HG03575 (cell line): Measurements from ENCODE around the gene PIMREG.

ENCODE experiments used
- ATAC-seq: cut with Tn5 transposase; IDR thresholded peaks from one replicate; pipeline ENCODE4 v1.9.1; 2021; ENCODE audit not compliant: unreplicated experiment, insufficient number of reproducible peaks, low FRiP score; ENCODE audit errors: extremely low read depth

The PIMREG gene

DNA sequence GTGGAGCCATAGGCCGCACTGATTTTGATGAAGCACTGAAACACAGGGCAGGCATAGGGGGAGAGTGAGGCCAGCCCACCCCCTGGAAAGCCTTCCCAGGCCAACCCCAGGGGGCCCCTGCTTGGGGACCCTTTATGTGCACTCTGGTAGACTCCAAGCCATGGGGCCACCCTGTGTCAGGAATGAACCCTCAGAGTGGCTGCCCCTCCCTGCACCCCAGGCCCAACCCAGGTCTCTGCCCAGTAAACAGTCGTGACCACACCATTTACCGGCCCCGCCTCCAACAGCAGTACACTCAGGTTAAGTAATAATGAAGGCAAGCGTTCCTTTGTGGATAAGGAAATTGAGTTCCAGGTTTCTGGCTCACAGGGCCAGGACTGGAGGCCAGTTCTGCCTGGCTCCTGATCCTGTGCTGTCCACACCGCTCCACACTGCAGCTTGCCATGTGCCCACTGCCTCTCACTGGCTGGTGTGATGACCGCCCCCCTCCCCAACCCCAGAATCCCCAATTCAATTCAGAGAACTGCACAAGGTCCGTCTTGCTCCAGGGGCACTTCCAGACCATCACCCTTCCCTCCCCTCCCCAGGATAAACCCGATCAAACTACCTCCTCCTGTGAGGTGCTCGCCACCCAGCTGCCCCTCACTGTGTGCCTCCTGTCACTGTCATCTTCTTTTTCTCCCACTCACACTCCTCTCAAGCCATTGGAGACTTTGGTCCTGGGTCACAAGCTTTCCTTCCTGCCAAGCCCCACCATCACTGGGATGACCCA, 13.6 kb downstream of the PIMREG start:
- no peak for ATAC-seq

DNA sequence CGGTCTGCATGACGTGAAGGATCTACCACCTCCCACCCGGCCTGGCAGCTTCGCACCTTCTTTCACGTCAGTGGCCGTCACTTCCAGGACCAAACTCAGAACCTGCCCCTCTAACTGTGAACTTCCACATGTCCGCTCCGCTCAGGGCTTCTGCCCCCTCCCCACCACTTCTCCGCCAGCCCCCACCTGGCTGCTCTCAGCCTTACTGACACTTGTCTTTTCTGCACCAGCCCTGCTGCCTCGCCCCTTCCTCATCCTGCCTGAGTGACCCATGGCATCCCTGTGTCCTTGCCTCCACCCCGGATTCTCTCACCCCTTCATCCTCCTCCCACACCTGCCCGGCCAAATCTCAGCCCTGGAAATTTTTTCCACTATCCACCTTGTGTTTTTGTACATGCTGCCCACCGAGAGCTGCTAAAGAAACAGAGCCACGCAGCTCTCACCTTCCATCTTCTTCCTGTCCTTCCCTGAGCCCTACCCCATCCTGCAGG, 14.2 kb downstream of the PIMREG start:
- ATAC-seq = no peak

DNA sequence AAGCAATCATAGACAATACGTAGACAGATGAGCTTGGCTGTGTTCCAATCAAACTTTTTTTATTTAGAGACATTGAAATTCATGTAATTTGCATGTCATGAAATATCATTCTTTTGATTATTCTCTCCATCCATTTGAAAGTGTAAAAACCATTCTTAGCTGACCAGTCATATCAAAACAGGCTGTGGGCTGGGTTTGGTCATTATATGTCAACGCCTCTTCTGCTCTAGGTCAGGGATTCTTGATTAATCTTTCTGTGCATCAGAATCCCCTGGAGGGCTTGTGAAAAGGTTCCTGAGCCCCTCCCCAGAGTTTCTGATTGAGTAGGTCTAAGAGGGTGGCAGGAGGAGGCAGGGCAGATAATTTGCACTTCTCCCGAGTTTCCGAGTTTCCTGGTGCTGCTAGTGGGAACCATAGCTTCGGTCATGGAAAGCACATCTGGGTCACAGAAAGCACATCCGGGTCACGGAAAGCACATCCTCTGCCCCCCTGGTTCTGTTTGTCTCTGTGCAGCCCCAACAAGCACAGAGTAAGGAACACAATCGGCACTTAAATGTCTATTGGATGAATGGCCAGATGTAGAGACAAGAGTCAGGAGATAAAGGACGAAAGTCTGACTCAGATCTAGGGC, 16.4 kb downstream of the PIMREG start:
- ATAC-seq = no peak

DNA sequence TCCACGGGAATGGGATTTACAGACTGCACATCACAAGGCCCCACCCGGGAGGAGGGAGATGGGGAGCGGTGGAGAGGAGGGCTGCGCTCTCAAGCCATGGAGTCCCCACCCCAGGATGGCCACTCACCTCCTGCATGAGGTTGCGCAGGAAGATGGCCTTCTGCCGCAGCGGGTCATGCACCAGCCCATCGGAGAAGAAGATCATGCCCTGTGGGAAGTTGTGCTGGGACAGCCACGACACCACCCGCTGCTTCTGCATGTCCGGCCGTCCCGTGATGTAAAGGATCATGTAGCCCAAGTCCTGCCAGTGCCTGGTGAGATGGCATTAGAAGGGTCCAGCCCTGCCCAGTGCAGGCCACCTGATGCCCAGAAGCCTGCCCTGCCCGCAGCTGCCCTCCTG, 17.0 kb downstream of the PIMREG start:
- ATAC-seq = no peak

DNA sequence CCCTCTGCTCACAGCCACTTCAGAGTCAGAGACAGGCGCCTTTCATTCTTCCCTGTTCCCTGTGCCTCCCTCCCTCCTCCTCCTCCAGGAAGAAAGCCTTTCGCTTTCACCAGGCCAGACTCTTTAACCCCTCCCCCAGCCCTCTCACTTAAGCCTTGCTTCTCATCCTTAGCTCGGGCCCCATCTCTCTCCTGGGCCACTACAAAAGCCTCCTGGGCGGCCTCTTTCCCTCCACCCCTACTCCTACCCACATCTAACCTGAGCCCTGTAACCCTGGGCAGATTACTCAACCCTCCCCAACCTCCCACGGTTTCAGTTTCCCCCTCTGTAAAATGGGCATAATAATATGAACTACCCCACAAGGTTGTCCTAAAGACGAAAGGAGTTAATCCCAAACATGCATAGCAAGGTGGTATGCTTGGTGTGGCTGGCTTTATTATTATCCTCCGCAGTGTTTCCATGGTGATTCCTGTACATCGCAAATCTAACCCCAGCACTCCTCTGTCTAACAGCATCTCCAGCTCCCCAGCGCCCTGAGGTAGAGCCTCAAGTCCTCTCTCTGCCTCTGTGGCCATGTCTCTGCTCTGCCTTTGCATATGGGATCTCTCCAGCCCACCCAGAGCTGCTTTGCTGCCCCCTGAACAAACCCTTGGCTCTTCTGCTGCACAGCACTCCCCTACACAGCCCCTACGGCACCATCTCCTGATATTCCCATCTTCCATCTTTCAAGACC, 17.7 kb downstream of the PIMREG start:
- no peak for ATAC-seq

DNA sequence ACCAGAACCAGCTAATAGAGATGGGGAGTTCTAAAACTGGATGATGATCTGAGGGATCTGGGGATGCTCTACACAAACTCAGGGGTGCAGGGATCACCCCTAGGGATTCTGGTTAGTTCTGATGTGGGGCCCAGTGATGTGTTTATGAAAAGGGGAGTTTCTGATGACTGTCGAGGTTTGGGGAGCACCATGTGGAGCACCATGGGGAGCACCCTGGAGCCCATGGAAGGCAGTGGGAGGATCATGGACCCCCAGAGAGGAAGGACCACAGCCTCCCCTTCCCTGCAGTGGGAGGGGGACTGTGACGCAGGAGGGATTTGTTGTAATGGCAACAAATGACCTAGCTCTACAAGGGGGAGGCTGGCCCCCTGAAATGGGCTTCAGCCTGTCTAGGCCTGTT, 18.4 kb downstream of the PIMREG start:
- no peak for ATAC-seq

DNA sequence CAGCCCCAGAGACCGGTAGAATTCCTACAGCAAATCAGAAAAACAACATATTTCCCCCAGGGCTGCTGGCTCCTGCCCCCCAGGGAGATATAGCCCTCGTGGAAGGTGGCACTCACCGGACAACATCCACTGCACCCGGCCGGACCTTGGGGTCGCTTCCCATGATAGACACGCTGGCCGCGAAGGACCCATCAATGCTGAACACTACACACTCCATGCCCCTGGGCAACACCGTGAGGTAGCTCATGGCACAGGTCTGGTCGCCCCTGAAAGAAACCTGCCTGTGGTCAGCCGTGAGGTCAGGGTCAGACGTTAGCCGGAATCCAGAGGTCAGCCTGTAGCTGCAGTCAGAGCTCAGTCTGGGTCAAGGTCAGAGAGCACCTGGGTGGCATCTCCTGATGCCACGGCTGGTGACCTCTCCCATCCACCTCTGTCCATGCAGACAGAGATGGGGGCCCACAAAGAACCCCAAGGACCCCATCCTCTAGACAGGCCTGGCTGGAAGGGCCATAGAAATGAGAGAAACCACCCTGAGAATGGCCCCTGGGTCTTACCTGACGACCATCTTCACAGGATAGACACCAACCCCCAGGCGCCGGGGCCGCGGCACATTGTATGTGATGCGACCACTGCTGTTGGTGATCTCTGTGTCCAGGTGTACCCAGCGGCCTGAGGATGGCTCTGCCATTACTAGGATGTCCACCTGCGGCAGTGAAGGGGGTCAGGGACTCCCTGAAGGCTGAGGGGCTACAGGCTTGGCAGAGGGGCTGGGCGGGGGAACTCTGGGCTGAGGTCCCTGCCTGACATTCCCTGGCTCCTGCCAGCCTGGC, 19.6 kb downstream of the PIMREG start:
- ATAC-seq = no peak

DNA sequence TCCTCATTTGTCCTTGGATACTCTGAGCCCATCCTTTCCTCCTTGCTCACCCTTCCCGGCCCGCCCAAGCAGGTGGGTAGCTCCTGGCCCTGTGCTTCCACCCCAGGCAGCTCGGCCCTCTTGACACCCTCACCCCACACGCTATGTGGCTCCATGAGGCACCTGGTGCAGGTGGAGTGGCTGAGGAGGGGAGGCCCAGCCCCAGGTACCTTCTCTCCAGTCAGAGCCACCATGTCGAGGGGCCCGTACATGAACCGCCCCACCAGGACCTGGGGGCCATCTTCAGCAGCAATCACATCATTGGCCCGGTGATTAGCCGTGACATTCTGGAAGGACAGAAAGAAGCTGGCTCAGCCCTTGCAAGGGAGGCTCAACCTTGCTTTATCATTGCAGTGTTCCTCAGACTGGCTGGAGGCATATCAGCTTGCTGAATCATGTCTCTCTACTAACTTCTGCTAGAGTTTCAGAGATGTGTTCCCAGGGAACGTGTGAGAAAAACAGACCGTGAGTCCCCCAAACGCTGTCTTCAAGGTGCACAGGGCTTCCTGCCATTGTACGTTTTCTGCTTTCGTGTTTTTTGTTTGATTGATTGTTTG, 20.3 kb downstream of the PIMREG start:
- no peak for ATAC-seq

DNA sequence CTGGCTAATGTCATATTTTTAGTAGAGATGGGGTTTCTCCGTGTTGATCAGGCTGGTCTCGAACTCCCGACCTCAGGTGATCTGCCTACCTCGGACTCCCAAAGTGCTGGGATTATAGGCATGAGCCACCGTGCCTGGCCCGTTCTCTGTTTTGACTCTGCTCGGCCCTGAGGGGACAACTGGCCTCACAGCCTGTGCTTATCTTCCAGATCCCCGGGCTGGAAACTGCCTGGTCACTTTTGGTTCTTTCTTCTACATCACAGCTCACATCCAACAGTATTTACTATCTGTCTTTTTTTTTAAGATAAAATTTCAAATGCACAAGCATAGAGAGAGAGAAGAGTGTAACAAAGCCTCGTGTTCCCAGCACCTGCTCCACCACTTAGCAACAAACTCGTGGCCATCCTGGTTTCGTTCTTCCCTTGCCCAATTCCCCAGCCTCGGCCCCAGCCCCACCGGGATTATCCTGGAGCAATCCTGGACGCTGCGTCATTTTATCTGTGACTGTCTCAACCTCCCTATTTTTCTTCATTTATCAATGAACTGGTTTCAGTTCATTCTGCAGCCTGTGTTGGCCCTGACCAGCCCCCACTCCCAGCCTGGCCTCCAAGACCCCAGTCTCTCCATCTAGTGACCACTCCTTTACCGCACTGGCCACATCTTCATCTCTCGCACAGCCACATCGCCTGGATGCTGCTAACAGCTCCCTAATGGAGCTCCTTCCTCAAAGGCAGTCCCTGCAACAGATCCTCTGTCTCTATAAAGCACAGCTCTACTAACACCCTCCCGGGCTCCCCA, 21.1 kb downstream of the PIMREG start:
- ATAC-seq = no peak

DNA sequence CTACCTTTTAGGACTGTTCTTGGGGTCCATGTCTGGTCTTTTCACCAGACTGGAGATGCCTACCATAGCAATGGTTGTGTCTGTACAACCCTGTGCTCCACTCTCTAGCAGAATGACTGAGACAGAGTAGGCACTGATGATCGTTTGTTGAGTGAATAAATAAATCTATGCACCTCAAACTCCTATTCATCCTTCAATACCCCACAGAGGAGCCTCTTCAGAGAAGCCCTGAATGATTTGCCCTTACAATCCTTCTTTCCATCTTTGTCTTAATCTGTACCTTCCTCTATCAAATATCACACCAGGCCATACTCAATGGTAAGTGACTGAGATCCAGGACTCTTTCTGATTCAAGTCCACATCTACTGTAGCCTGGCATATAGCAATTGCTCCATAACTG, 23.3 kb downstream of the PIMREG start:
- ATAC-seq = no peak

DNA sequence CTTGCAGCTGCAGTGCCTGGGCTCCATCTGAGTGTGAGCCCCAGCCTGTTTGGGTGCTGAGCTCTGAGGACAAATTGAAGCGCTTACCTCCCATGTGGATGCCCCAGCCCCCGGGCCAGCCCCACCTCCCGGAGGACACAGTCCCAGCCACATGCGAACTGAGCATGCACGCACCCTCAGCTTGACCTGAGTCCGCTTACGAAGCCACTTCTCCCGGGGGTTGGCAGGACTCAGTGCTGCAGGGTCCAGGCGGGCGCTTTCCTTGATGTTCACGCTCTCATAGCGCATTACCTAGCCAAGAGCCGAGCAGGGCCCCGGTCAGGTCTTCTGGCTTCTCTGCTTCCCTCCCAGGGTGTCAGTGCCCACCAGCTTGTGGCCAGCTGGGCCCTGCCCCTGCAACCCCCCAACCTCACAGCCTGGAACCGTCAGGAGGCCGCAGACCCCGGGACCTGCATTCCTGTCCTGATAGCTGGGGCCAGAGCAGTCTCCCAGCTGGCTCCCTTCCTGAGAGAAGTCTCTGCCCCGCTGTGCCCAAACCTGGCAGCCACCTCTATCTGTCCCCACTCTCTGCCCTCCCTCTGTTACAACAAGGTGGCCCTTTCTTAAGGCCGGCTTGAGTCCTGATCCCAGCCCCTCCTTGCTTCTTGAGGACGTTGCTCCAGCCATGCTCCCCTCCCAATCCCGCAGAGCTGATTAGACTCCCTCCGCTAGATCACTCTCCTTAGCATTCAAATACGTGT, 24.0 kb downstream of the PIMREG start:
- ATAC-seq = no peak

DNA sequence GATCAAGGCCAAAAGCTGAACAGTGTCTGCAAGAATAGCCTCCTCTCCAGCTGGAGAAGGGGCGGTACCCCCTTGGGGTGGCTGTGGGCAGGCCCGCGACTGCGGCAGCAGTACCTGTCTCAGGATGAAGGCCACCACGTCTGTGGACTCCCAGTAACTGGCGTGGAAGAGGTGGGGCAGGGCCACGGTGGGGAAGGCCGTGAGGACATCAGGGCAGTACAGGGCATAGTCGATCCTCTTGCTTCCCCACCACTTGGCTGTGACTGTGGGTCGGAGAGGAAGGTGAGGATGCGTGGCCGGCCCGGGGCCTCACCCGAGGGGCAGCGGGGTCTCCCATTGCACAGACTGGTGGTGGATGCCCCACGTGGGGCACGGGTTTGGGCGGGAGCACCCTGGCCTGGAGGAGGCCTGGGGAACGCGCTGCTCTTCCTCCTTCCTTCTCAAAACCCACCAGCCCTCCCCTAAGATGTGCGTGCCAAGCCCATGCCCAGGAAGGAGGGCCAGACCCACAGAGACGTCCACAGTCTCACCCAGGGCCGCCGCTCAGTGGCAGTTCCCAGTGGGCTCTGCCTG, 26.0 kb downstream of the PIMREG start:
- ATAC-seq = no peak

DNA sequence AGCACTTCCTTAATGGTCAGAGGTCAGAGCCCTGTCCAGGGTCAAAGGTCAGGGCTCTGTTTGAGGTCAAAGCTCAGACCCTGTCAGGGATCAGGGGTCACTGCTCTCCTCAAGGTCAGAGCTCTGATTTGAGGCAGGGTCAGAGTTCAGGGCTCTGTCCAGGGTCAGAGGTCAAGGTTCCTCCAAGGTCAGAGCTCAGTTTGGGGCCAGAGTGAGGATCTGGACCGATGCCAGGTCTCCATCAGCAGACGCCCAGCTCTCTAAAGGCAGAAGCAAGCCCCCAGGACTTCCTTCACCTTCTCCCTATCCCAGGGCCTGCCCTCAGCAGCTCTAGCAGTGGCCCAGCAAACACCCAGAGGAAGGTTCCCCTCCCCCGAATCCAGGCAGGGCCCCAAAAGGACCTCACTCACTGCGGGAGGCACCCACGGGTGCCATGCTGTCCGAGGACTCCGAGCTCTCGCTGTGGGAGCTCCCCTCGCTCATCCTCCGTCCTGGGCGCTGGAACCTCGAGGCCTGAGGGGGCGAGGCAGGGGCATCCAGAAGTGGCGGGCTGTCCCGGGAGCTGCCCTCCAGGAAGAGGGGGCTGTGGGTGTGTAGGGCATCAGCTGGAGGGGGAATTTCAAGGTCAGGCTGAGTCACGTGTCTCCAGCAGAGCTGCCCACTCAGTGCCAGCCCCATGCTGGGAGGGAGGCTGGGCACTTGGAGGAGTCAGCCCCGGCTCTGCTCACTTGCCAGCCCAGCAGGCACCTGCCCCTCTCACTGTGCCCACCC, 26.7 kb downstream of the PIMREG start:
- ATAC-seq = no peak

DNA sequence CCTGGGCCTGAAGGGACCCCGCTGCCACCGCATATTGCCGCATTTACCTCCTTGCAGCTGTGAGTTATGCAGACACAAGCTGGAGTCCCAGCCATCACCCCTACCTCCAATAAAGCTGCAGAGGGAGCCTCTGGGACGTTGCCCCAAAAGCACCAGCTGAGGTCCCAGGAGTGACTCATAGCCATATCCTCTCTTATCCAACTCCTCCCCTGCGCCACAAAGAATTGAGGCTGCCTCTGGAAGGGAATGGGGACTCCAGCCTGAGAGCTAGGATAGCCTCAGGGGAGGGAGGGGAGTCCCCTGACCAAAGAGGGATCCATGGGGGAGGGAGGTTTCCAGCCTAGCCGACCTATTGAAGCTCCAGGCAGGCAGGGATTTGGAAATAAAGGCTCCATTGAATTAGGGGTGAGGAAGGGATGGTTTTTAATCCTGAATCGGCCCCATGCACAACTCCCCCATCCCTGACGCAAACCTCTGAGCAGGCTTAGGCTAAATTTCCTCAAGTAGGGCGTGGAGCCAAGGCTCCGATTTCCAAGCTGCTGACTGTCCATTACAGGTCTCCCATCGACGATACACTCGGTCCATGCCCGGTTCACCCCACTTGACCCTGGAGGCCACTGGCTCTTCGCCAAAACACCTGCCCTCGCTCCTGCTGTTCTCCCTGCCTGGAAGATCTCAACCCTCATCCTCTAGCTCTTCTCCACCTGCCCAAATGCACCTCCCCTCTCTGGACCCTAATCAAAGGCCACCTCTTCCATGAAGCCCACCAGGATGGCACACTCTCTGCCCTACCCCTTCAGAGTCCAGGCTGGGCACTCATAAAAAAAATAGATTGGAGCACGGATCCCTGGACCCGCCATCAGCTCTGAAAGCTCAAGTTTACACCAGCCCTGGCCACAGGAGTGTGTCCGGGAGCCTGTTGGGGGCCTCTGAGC, 27.5 kb downstream of the PIMREG start:
- no peak for ATAC-seq

DNA sequence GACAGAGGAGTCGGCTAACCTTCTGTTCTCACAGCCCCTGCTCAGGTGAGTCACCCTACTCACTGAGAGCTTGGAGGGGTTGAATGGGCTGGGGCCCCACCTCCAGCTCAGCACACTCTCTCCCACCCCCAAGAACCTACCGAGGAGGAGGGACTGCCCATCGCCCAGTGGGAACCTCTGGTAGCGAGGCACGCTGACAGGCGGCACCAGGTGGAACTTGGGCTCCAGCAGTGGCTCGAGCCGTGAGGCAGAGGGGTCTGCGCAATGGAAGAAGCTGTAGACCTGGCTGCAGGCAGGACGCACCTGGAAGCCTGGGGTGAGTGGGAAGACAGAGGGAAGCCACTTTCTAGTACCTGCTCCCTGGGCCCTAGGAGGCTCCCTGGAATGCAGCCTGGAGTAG, 28.3 kb downstream of the PIMREG start:
- no peak for ATAC-seq
